Activated T-helper 9 cell treated with anti-CD3 and anti-CD28 coated beads, Interleukin-2, amount 50 U/mL, for 16 hours (primary cell): Measurements from ENCODE around the gene NPRL2.

ENCODE experiments used
- DNase-seq: peaks from one replicate; pipeline ENCODE4 v3.0.0-alpha.2; 2020; ENCODE audit warnings: low read depth

The NPRL2 gene

GRCh38 chr3:50304601-50305000 is 46.0 kb downstream of the NPRL2 start:
- no peak for DNase-seq

GRCh38 chr3:50303013-50303815 is 47.4 kb downstream of the NPRL2 start, which contains the start of gene HYAL1:
Gene HYAL1 (minus strand): TSS chr3:50303574. CDS start chr3:50302956, 618 bp downstream.
- no peak for DNase-seq

GRCh38 chr3:50302095-50303012 is 48.2 kb downstream of the NPRL2 start:
- no peak for DNase-seq

GRCh38 chr3:50300681-50301254 is 49.8 kb downstream of the NPRL2 start:
- no peak for DNase-seq

- DNase-seq = no peak
These were observed 50.5 kb downstream of the NPRL2 start for GRCh38 chr3:50299929-50300680.

GRCh38 chr3:50299638-50299928 is 51.0 kb downstream of the NPRL2 start:
- no peak for DNase-seq

GRCh38 chr3:50298836-50299637 is 51.5 kb downstream of the NPRL2 start, which contains the start of the genes HYAL3 and NAA80:
Gene HYAL3 (minus strand): TSS chr3:50299405. CDS start chr3:50295602, 3,803 bp downstream.
Gene NAA80 (minus strand): TSS chr3:50299405. CDS start chr3:50297463, 1,942 bp downstream.
- peak; percentile 98 for DNase-seq

GRCh38 chr3:50297896-50298725 is 52.5 kb downstream of the NPRL2 start:
- DNase-seq = no peak

- no peak for DNase-seq
These were observed 53.2 kb downstream of the NPRL2 start for GRCh38 chr3:50297384-50297775.
